ENCODE measurements around the gene DPY19L3. TPM values are rescaled to one million over a fixed set of nuclear protein-coding genes. Genes with fewer than 3 reads are reported as not detected.

DPY19L3 gene, protein sequence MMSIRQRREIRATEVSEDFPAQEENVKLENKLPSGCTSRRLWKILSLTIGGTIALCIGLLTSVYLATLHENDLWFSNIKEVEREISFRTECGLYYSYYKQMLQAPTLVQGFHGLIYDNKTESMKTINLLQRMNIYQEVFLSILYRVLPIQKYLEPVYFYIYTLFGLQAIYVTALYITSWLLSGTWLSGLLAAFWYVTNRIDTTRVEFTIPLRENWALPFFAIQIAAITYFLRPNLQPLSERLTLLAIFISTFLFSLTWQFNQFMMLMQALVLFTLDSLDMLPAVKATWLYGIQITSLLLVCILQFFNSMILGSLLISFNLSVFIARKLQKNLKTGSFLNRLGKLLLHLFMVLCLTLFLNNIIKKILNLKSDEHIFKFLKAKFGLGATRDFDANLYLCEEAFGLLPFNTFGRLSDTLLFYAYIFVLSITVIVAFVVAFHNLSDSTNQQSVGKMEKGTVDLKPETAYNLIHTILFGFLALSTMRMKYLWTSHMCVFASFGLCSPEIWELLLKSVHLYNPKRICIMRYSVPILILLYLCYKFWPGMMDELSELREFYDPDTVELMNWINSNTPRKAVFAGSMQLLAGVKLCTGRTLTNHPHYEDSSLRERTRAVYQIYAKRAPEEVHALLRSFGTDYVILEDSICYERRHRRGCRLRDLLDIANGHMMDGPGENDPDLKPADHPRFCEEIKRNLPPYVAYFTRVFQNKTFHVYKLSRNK
- 10 to 100 TPM; 27.3 to 76.5 (median 29.5) TPM for total RNA-seq

- DNase-seq = peak; percentile 97 to 98
- WGBS, 2 donors = no CpG with 5 or more reads among the region's 104 CpGs
- peak within 1 kb of the TSS; percentile 92 to 99 (median 99) for H3K27ac ChIP-seq
- H3K4me3 ChIP-seq = peak within 1 kb of the TSS; percentile 56 to 91 (median 86)
- ATAC-seq (ENCODE audit: low FRiP score in 2 of 2) = peak; percentile 98
- H3K9me3 ChIP-seq = no peaks in the 10 kb centered on the region
- H3K27me3 ChIP-seq = no peaks in the 10 kb centered on the region
- peaks cover 14 to 37% (median 16%) of the 10 kb centered on the region in 4 donors for H3K4me1 ChIP-seq
- peaks cover 0 to 16% (median 4%) of the 10 kb centered on the region in 4 donors for H3K36me3 ChIP-seq
- peak; percentile 74 to 94 (median 88) for TF ChIP-seq POLR2A (IDR thresholded peaks at IDR 0.05)
- peak; percentile 97 to 98 for TF ChIP-seq POLR2AphosphoS5 (IDR thresholded peaks at IDR 0.05)
- TF ChIP-seq, protein P1, sequence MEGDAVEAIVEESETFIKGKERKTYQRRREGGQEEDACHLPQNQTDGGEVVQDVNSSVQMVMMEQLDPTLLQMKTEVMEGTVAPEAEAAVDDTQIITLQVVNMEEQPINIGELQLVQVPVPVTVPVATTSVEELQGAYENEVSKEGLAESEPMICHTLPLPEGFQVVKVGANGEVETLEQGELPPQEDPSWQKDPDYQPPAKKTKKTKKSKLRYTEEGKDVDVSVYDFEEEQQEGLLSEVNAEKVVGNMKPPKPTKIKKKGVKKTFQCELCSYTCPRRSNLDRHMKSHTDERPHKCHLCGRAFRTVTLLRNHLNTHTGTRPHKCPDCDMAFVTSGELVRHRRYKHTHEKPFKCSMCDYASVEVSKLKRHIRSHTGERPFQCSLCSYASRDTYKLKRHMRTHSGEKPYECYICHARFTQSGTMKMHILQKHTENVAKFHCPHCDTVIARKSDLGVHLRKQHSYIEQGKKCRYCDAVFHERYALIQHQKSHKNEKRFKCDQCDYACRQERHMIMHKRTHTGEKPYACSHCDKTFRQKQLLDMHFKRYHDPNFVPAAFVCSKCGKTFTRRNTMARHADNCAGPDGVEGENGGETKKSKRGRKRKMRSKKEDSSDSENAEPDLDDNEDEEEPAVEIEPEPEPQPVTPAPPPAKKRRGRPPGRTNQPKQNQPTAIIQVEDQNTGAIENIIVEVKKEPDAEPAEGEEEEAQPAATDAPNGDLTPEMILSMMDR (IDR thresholded peaks at IDR 0.05) = peak in 2 of 6 experiments; percentile 15 to 41
- peak in 2 of 4 donors; percentile 5 to 25 for TF ChIP-seq EP300 (IDR thresholded peaks at IDR 0.05)
These were observed at the start of gene DPY19L3 for GRCh38 chr19:32405431-32406160. Gene DPY19L3 (plus strand): TSS chr19:32405770. CDS start chr19:32408254, 2,484 bp downstream.

DNA sequence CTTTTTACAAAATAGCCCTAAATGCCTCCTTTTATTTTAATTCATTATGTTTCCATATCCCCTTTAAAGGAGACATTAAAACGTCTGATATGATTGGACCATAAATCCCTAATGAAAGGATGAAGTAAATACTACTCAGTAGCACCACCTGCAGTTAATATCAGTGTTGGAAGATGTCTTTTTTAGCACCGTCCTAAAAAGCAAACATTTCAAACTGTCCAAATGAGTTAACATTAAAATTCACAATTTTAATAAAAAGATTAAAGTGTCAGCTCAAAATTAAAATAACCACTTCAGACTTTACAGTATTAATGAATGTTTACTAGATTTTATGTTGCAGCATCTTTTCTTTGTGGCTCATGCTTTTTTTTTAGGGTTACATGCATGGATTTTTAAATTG is 47.9 kb upstream of the DPY19L3 start:
- peaks cover 0 to 3% (median 0%) of the 10 kb centered on the region in 4 donors for H3K27me3 ChIP-seq
- no peaks in the 10 kb centered on the region for H3K9me3 ChIP-seq
- no peak for TF ChIP-seq EP300 (IDR thresholded peaks at IDR 0.05)
- no peak for TF ChIP-seq POLR2AphosphoS5 (IDR thresholded peaks at IDR 0.05)
- TF ChIP-seq, protein P1 (IDR thresholded peaks at IDR 0.05) = no peak
- no peak for TF ChIP-seq POLR2A (IDR thresholded peaks at IDR 0.05)
- no peak for DNase-seq
- H3K4me1 ChIP-seq = peaks cover 1 to 13% (median 6%) of the 10 kb centered on the region in 4 donors
- peaks cover 18 to 95% (median 39%) of the 10 kb centered on the region in 4 donors for H3K36me3 ChIP-seq
- ATAC-seq (ENCODE audit: low FRiP score in 2 of 2) = no peak
- H3K27ac ChIP-seq = no peak overlapping the region
- 26 to 36% methylated on average over 2 of the region's 2 CpGs for WGBS, 2 donors
- H3K4me3 ChIP-seq = no peak overlapping the region

DNA sequence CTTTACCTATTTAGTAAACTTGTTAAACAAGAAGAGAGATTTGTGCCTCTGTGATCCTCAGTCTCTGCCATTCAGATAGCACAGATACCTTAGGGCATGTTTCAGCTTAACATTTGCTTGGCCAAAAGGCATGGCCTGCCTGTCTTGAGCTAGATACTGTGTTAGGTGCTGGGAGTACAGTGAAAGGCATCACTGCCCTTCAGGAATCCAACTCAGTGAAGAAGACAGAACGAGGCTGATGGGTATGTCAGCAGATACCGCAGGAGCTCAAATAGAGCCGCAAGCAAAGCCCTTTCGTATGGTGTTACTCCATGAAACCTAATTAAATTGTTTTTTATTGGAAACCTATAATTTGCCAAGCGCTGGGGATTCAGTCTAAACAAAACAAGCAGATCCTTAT is 47.2 kb upstream of the DPY19L3 start:
- Histone ChIP-seq H3K27me3 (peaks cover 0 to 3% (median 0%) of the 10 kb centered on the region in 4 donors), H3K36me3 (peaks cover 18 to 95% (median 33%) of the 10 kb centered on the region in 4 donors), H3K27ac (no peak overlapping the region), H3K9me3 (no peaks in the 10 kb centered on the region), H3K4me3 (no peak overlapping the region), H3K4me1 (peaks cover 3 to 16% (median 11%) of the 10 kb centered on the region in 4 donors)
- TF ChIP-seq EP300 (IDR thresholded peaks at IDR 0.05) (no peak), POLR2A (IDR thresholded peaks at IDR 0.05) (no peak)
- no peak for ATAC-seq (ENCODE audit: low FRiP score in 2 of 2)
- DNase-seq = no peak
- 93 to 95% methylated on average over 5 of the region's 5 CpGs for WGBS, 2 donors

- peaks cover 10 to 27% (median 18%) of the 10 kb centered on the region in 4 donors for H3K4me1 ChIP-seq
These were observed 46.0 kb upstream of the DPY19L3 start for GRCh38 chr19:32359581-32359980.

More at GRCh38 chr19:32359581-32359980, 46.0 kb upstream of the DPY19L3 start:
- 90 to 91% methylated on average over 9 of the region's 9 CpGs for WGBS, 2 donors
- Histone ChIP-seq H3K9me3 (no peaks in the 10 kb centered on the region), H3K4me3 (no peak overlapping the region), H3K27me3 (peaks cover 0 to 3% (median 0%) of the 10 kb centered on the region in 4 donors), H3K27ac (no peak overlapping the region), H3K36me3 (peaks cover 18 to 94% (median 23%) of the 10 kb centered on the region in 4 donors)
- ATAC-seq (ENCODE audit: low FRiP score in 2 of 2) = no peak
- TF ChIP-seq, protein P1 (IDR thresholded peaks at IDR 0.05) = no peak
- TF ChIP-seq EP300 (IDR thresholded peaks at IDR 0.05) = no peak
- TF ChIP-seq POLR2AphosphoS5 (IDR thresholded peaks at IDR 0.05) = no peak
- TF ChIP-seq POLR2A (IDR thresholded peaks at IDR 0.05) = no peak
- no peak for DNase-seq

Measured in upper lobe of left lung (tissue), 6 donors.